IPS-15b (cell line): ENCODE results near the gene RIF1.

Experiments
- H3K27me3 ChIP-seq: one replicate; pipeline ENCODE4 v1.6.1; 2013; ENCODE audit warnings: low read length; ENCODE audit not compliant: control insufficient read depth, insufficient read depth
- H3K36me3 ChIP-seq: one replicate; pipeline ENCODE4 v1.6.1; 2013; ENCODE audit warnings: low read length; ENCODE audit not compliant: control insufficient read depth, insufficient read depth
- H3K4me1 ChIP-seq: one replicate; pipeline ENCODE4 v1.6.1; 2013; ENCODE audit warnings: mild to moderate bottlenecking, low read length; ENCODE audit not compliant: control insufficient read depth, insufficient read depth
- H3K4me3 ChIP-seq: one replicate; pipeline ENCODE4 v1.5.1; 2013; ENCODE audit warnings: low read depth, low read length
- H3K9ac ChIP-seq: one replicate; pipeline ENCODE4 v1.6.1; 2013; ENCODE audit warnings: low read depth, mild to moderate bottlenecking, low read length
- H3K9me3 ChIP-seq: one replicate; pipeline ENCODE4 v1.6.1; 2013; ENCODE audit warnings: mild to moderate bottlenecking, low read length; ENCODE audit not compliant: control insufficient read depth, insufficient read depth

Gene RIF1

DNA sequence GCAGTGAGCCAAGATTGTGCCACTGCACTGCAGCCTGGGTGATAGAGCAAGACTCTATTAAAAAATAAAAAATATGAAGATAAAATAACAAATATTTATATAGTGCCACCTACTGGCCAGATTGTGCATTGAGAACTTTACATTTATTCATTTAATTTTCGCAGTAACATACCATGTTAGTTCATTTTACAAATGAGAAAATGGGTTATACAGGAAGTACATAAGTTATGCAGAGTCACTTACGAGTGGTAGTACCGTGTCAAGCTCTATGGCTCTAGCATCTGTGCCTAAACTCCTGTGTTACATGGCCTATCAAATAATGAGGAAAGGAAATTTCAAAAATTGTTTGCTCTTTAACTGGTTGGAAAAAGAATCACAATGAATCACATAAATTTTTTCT is 27.9 kb downstream of the RIF1 start:
- H3K27me3 ChIP-seq: no peaks in the 10 kb centered on the region
- H3K9me3 ChIP-seq: no peaks in the 10 kb centered on the region
- H3K36me3 ChIP-seq: peaks cover 25% of the 10 kb centered on the region
- no peaks in the 10 kb centered on the region for H3K4me1 ChIP-seq
- H3K9ac ChIP-seq: no peak overlapping the region
- H3K4me3 ChIP-seq: no peak overlapping the region

DNA sequence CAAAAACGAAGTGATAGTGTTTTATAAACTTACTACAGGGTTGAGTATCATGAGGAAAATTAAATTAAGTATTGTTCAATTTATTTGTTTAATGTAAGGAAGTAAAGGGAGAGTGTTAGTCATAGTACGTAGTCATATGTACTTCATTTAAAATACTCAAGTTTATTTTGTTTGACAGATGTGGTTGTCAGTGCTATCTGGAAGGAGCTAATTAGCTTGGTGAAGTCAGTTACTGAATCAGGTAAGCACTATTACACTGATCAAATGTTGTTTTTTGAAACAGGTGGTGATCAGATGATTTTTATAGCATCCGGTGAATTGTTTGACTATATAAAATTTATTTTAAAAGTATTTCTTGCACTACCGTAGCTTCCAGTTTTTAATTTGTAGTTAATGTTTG is 28.8 kb downstream of the RIF1 start:
- H3K27me3 ChIP-seq: no peaks in the 10 kb centered on the region
- no peaks in the 10 kb centered on the region for H3K4me1 ChIP-seq
- no peaks in the 10 kb centered on the region for H3K9me3 ChIP-seq
- H3K36me3 ChIP-seq: peaks cover 25% of the 10 kb centered on the region
- no peak overlapping the region for H3K9ac ChIP-seq
- no peak overlapping the region for H3K4me3 ChIP-seq

DNA sequence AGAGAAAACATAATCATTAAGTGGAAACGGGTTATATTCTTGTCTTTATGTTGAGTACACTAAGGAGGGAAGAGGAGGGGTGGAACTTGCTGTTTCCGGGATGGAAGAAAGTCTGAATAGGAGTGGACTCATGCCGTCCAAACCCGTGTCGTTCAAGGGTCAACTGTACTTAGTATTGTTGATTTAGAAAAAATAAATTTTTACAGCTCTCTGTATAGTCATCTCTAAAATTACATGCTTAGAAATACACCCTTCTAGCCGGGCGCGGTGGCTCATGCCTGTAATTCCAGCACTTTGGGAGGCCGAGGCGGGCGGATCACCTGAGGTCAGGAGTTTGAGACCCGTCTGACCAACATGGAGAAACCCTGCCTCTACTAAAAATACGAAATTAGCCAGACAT is 29.4 kb downstream of the RIF1 start:
- no peaks in the 10 kb centered on the region for H3K9me3 ChIP-seq
- H3K9ac ChIP-seq: no peak overlapping the region
- H3K36me3 ChIP-seq: peaks cover 25% of the 10 kb centered on the region
- no peak overlapping the region for H3K4me3 ChIP-seq
- H3K4me1 ChIP-seq: no peaks in the 10 kb centered on the region
- no peaks in the 10 kb centered on the region for H3K27me3 ChIP-seq

DNA sequence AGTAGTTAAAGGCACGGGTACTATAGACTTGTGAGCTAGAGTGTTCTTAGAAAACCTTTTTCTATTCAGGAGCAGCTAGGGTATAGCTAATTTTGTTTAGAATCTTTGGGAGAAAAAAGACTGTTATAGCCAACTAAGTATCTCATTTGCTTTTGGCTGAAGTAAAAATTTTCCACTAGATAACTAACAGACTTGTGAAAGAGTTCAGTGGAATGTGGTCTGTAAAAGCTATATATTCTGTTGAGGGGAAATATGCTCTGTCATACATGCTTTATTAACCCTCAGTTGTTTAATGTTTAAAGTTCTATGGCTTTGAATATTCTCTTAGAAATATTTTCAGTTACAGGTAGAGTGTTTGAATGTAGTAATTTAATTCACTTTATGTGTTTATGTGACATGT is 49.7 kb downstream of the RIF1 start:
- Histone ChIP-seq H3K9me3 (no peaks in the 10 kb centered on the region), H3K9ac (no peak overlapping the region), H3K4me1 (peaks cover 6% of the 10 kb centered on the region), H3K36me3 (peaks cover 28% of the 10 kb centered on the region), H3K4me3 (no peak overlapping the region), H3K27me3 (no peaks in the 10 kb centered on the region)

DNA sequence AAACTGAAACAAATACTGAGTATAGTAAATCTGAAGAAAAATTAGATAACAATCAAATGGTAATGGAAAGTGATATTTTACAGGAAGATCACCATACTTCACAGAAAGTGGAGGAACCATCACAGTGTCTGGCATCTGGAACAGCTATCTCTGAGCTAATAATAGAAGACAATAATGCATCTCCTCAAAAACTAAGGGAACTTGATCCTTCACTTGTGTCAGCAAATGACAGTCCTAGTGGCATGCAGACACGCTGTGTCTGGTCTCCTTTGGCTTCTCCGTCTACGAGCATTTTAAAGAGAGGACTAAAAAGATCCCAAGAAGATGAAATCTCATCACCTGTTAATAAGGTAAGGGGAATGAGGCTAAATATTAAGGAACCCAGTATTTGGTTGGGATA is 56.1 kb downstream of the RIF1 start:
- peaks cover 32% of the 10 kb centered on the region for H3K36me3 ChIP-seq
- peaks cover 6% of the 10 kb centered on the region for H3K4me1 ChIP-seq
- no peaks in the 10 kb centered on the region for H3K9me3 ChIP-seq
- no peaks in the 10 kb centered on the region for H3K27me3 ChIP-seq
- no peak overlapping the region for H3K9ac ChIP-seq
- H3K4me3 ChIP-seq: no peak overlapping the region

DNA sequence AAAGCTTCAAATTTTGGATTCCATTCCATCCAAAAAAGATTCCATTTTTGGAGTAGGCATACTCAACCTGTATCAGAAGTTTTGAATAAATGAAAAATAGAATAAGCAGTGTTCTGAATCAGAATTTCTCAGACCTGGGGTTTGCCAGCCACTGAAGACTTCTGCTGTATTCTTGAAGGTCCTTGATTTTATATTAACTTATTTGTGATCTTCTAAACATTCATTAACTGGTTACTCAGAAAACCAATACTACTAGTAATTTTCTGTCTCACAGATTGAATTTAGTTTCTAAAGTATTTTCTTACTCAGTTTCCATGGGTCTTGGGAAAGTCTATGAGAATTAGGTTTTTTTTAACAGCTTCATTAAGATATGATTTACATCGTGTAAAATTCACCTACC is 60.9 kb downstream of the RIF1 start:
- H3K9me3 ChIP-seq: no peaks in the 10 kb centered on the region
- peaks cover 21% of the 10 kb centered on the region for H3K36me3 ChIP-seq
- no peaks in the 10 kb centered on the region for H3K4me1 ChIP-seq
- H3K27me3 ChIP-seq: no peaks in the 10 kb centered on the region
- no peak overlapping the region for H3K9ac ChIP-seq
- no peak overlapping the region for H3K4me3 ChIP-seq

DNA sequence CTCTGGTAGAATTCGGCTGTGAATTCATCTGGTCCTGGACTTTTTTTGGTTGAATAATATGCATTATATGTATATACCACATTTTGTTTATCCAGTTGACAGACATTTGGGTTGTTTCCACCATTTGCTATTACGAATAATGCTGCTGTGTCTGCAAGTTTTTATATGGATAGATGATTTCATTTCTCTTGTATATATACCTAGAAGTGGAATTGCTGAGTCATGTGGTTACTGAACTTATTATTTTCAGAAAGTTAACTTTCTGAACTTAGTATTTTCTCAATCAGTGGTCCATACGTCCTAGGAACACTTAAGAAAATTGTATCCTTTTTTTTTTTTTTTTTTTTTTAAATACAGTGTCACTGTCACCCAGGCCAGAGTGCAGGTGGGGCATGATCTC is 63.3 kb downstream of the RIF1 start:
- H3K4me3 ChIP-seq: no peak overlapping the region
- H3K4me1 ChIP-seq: no peaks in the 10 kb centered on the region
- no peaks in the 10 kb centered on the region for H3K27me3 ChIP-seq
- peaks cover 7% of the 10 kb centered on the region for H3K36me3 ChIP-seq
- H3K9me3 ChIP-seq: no peaks in the 10 kb centered on the region
- H3K9ac ChIP-seq: no peak overlapping the region

DNA sequence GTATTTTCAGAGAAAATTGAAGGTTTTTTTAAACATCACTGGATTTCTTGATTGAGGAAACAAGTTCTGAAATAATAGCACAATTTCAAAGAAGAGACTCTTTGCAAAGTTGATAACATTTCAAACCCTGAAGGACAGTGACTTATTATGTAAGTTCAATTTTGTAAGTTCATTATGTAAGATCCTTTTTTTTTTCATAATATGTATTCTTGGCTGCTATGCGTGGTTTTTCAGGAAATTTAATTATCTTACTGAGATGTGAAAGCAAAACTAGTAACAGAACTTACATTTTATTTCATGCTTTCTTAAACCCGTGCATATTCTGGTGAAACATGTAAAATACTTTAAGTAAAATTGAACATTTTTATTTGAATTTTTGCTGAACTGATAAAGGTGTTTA is 65.4 kb downstream of the RIF1 start:
- Histone ChIP-seq H3K27me3 (no peaks in the 10 kb centered on the region), H3K4me1 (no peaks in the 10 kb centered on the region), H3K9me3 (no peaks in the 10 kb centered on the region), H3K36me3 (no peaks in the 10 kb centered on the region), H3K4me3 (no peak overlapping the region), H3K9ac (no peak overlapping the region)

DNA sequence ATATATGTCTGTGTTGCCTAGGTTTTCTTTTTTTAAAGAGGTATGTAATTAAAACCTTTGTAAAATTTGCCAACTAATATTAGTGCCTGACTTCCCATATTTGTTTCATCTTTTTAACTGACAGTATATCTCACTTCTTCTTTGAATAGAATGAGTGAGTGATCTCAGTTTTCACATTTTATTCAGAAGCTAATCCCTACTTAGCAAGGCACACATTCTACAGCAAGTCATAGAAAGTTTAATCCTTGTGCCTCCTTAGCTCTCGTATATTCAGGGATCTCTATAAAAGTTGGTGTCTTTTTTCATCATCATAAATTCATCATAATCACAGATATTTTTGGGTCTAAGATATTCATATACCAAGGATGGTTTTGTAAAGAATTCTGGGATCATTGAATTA is 66.6 kb downstream of the RIF1 start:
- H3K36me3 ChIP-seq: no peaks in the 10 kb centered on the region

DNA sequence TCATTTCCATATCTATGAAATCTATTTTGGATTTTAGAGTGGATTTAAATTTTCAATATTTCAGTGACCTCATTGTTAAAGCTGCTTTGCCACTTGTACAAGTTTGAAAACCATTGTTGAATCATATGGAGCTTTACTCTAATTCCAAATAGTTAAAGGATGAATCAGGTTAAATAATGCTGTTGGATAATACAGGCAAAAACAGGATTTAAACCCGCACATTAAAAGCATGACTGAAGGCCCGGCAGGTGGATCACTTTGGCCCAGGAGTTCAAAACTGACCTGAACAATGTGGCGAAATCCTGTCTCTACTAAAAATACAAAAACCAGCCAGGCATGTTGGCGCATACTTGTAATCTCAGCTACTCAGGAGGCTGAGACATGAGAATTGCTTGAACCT is 68.3 kb downstream of the RIF1 start:
- H3K4me1 ChIP-seq: no peaks in the 10 kb centered on the region
- no peaks in the 10 kb centered on the region for H3K9me3 ChIP-seq
- H3K27me3 ChIP-seq: no peaks in the 10 kb centered on the region
- H3K36me3 ChIP-seq: no peaks in the 10 kb centered on the region
- no peak overlapping the region for H3K4me3 ChIP-seq
- no peak overlapping the region for H3K9ac ChIP-seq

More for the DNA sequence above, 66.6 kb downstream of the RIF1 start:
- no peaks in the 10 kb centered on the region for H3K4me1 ChIP-seq
- H3K4me3 ChIP-seq: no peak overlapping the region
- H3K9ac ChIP-seq: no peak overlapping the region
- H3K9me3 ChIP-seq: no peaks in the 10 kb centered on the region
- H3K27me3 ChIP-seq: no peaks in the 10 kb centered on the region

DNA sequence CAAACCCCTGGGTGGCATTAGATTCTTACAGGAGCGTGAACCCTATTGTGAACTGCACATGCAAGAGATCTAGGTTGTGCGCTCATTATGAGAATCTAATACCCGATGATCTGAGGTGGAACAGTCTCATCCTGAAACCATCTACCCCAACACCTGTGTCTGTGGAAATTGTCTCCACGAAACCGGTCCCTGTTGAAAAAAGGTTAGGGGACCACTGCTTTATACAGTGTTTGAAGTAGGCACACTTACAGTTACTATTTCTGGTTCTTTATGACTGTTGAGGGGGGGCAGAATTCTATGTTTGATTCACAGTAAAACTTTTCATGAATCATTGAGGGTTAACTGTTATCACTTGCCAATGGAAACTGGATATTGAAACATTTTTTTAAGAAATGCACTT is 72.0 kb downstream of the RIF1 start:
- H3K27me3 ChIP-seq: no peaks in the 10 kb centered on the region
- no peak overlapping the region for H3K4me3 ChIP-seq
- no peaks in the 10 kb centered on the region for H3K9me3 ChIP-seq
- H3K9ac ChIP-seq: no peak overlapping the region
- H3K36me3 ChIP-seq: peaks cover 2% of the 10 kb centered on the region
- no peaks in the 10 kb centered on the region for H3K4me1 ChIP-seq

DNA sequence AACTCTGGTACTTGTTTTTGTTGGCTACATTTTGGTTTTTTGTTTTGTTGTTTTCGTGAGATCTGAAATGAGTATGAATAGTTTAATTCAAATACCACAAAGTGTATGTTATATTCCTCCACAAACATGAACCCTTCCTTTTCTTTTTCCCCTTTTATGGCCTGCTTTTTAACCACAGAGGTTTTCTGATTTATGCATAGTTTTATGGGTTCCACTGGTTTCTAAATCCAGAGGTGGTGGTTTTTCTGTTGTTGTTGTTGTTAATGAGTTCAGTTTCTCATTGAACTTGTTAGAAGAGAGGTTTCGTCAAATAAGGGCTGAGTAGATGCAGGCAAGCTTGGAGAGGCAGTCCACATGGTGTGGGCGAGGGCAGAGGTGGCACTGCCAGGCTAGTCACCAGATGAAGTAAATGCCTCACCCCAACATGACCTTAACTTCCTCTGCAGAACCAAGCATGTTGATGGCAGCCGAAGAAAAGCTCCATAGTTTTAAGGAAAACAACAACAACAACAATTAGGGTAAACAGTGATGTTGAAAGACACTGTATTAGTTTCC is 72.5 kb downstream of the RIF1 start:
- H3K4me3 ChIP-seq: no peak overlapping the region
- peaks cover 2% of the 10 kb centered on the region for H3K36me3 ChIP-seq
- no peaks in the 10 kb centered on the region for H3K27me3 ChIP-seq
- H3K4me1 ChIP-seq: no peaks in the 10 kb centered on the region
- H3K9ac ChIP-seq: no peak overlapping the region
- H3K9me3 ChIP-seq: no peaks in the 10 kb centered on the region

DNA sequence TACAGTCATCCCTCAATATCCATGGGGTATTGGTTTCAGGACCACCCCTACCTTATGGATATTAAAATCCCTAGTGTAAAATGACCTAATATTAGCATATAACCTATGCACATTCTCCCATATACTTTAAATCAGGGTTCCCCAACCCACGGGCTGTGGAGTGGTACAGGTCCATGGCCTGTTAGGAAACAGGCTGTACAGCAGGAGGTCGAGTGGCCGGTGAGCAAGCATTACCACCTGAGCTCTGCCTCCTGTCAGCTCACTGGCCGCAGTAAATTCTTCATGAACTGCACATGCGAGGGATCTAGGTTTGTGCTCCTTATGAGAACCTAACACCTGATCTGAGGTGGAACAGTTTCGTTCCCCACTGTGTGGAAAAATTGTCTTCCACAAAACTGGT is 73.8 kb downstream of the RIF1 start:
- Histone ChIP-seq H3K4me1 (no peaks in the 10 kb centered on the region), H3K9me3 (no peaks in the 10 kb centered on the region), H3K4me3 (no peak overlapping the region), H3K36me3 (peaks cover 2% of the 10 kb centered on the region), H3K9ac (no peak overlapping the region), H3K27me3 (no peaks in the 10 kb centered on the region)
